H9 (cell line): Measurements from ENCODE around the gene PCDH9. TPM values are rescaled to one million over a fixed set of nuclear protein-coding genes. Genes with fewer than 3 reads are reported as not detected.

Source experiments
- DNase-seq: peaks from one replicate; pipeline ENCODE4 v3.0.0-alpha.2; 2017
- H2AFZ ChIP-seq: one replicate; pipeline ENCODE4 v1.6.1; 2013; ENCODE audit warnings: mild to moderate bottlenecking, low read length, control low read depth, moderate library complexity
- H2AK5ac ChIP-seq: 2 replicates; pipeline ENCODE4 v1.6.1; 2013; ENCODE audit warnings: low read length, control low read depth, mixed read lengths; ENCODE audit not compliant: insufficient read length
- H2BK120ac ChIP-seq: one replicate; pipeline ENCODE4 v1.6.1; 2013; ENCODE audit warnings: low read depth, mild to moderate bottlenecking, low read length, control low read depth, inconsistent platforms; ENCODE audit not compliant: poor library complexity, severe bottlenecking
- H2BK12ac ChIP-seq: 2 replicates; pipeline ENCODE4 v1.6.1; 2013; ENCODE audit warnings: low read length, control low read depth, mixed read lengths, low read depth; ENCODE audit not compliant: insufficient read length
- H2BK15ac ChIP-seq: 2 replicates; pipeline ENCODE4 v1.6.1; 2013; ENCODE audit warnings: low read depth, low read length, control low read depth
- H2BK20ac ChIP-seq: one replicate; pipeline ENCODE4 v1.6.1; 2013; ENCODE audit warnings: low read depth, mild to moderate bottlenecking, low read length, control low read depth, inconsistent platforms; ENCODE audit not compliant: poor library complexity, severe bottlenecking
- H2BK5ac ChIP-seq: 2 replicates; pipeline ENCODE4 v1.6.1; 2013; ENCODE audit warnings: low read length, control low read depth, mixed read lengths; ENCODE audit not compliant: insufficient read length
- H3K14ac ChIP-seq: 2 replicates; pipeline ENCODE4 v1.6.1; 2013; ENCODE audit warnings: low read length, control low read depth; ENCODE audit not compliant: insufficient read depth
- H3K18ac ChIP-seq: 2 replicates; pipeline ENCODE4 v1.6.1; 2013; ENCODE audit warnings: low read depth, mild to moderate bottlenecking, mixed read lengths, low read length, control low read depth; ENCODE audit not compliant: insufficient read length
- H3K23ac ChIP-seq: 2 replicates; pipeline ENCODE4 v1.6.1; 2013; ENCODE audit warnings: low read length, control low read depth, mixed read lengths, low read depth; ENCODE audit not compliant: insufficient read length
- H3K23me2 ChIP-seq: 2 replicates; pipeline ENCODE4 v1.6.1; 2013; ENCODE audit warnings: low read depth, mild to moderate bottlenecking, mixed read lengths, low read length, control low read depth; ENCODE audit not compliant: insufficient read length, poor library complexity, severe bottlenecking
- H3K27ac ChIP-seq: 2 replicates; pipeline ENCODE4 v1.5.1; 2013; ENCODE audit warnings: low read length, control low read depth, mixed read lengths, low read depth; ENCODE audit not compliant: insufficient read length
- H3K27me3 ChIP-seq: 2 replicates; pipeline ENCODE4 v1.6.1; 2013; ENCODE audit warnings: low read length, control low read depth, inconsistent platforms; ENCODE audit not compliant: insufficient read depth
- H3K4ac ChIP-seq: 2 replicates; pipeline ENCODE4 v1.6.1; 2013; ENCODE audit warnings: low read depth, mild to moderate bottlenecking, control low read depth, inconsistent platforms, low read length, moderate library complexity
- H3K4me1 ChIP-seq: 2 replicates; pipeline ENCODE4 v1.6.1; 2013; ENCODE audit warnings: low read length, control low read depth, inconsistent platforms; ENCODE audit not compliant: insufficient read depth
- H3K4me2 ChIP-seq: 2 replicates; pipeline ENCODE4 v1.6.1; 2013; ENCODE audit warnings: low read length, control low read depth, mixed read lengths; ENCODE audit not compliant: insufficient read length, insufficient read depth
- H3K56ac ChIP-seq: 2 replicates; pipeline ENCODE4 v1.6.1; 2013; ENCODE audit warnings: low read depth, mild to moderate bottlenecking, mixed read lengths, low read length, control low read depth; ENCODE audit not compliant: insufficient read length
- H3K79me1 ChIP-seq: 2 replicates; pipeline ENCODE4 v1.6.1; 2013; ENCODE audit warnings: low read depth, mild to moderate bottlenecking, moderate library complexity, low read length, control low read depth, inconsistent platforms; ENCODE audit not compliant: insufficient read depth, poor library complexity, severe bottlenecking
- H3K79me2 ChIP-seq: 2 replicates; pipeline ENCODE4 v1.6.1; 2013; ENCODE audit warnings: low read length, control low read depth, inconsistent platforms; ENCODE audit not compliant: insufficient read depth
- H3K9ac ChIP-seq: 2 replicates; pipeline ENCODE4 v1.6.1; 2013; ENCODE audit warnings: low read length, control low read depth, mixed read lengths; ENCODE audit not compliant: insufficient read length; ENCODE audit errors: extremely low read depth
- H3K9me3 ChIP-seq: one replicate; pipeline ENCODE4 v1.6.1; 2013; ENCODE audit warnings: low read depth, low read length, inconsistent platforms; ENCODE audit not compliant: control insufficient read depth
- H3T11ph ChIP-seq: one replicate; pipeline ENCODE4 v1.6.1; 2013; ENCODE audit warnings: mild to moderate bottlenecking, low read length, control low read depth, inconsistent platforms
- H4K20me1 ChIP-seq: one replicate; pipeline ENCODE4 v1.6.1; 2013; ENCODE audit not compliant: control insufficient read depth, insufficient read length, insufficient read depth
- H4K5ac ChIP-seq: 2 replicates; pipeline ENCODE4 v1.6.1; 2013; ENCODE audit warnings: low read depth, mild to moderate bottlenecking, mixed read lengths, low read length, control low read depth; ENCODE audit not compliant: insufficient read length
- H4K8ac ChIP-seq: replicated peaks from 2 replicates; pipeline ENCODE4 v1.6.1; 2013; ENCODE audit warnings: low read length, control low read depth, mixed read lengths, low read depth; ENCODE audit not compliant: insufficient read length
- H4K91ac ChIP-seq: 2 replicates; pipeline ENCODE4 v1.6.1; 2013; ENCODE audit warnings: low read depth, mild to moderate bottlenecking, moderate library complexity, mixed read lengths, low read length, control low read depth; ENCODE audit not compliant: insufficient read length
- H3K27ac Mint-ChIP-seq, 3 experiments: 2 replicates in 2 of 3; 3 replicates in 1 of 3; pipeline ENCODE4 v1.8.0; 2020 to 2021; ENCODE audit warnings: mixed read lengths in 3 of 3, mild to moderate bottlenecking in 1 of 3, moderate library complexity in 1 of 3
- H3K27me3 Mint-ChIP-seq: 2 replicates; pipeline ENCODE4 v1.8.0; 2021; ENCODE audit warnings: low read depth, mild to moderate bottlenecking, moderate library complexity, mixed read lengths
- H3K36me3 Mint-ChIP-seq, 3 experiments: 2 replicates in 2 of 3; 3 replicates in 1 of 3; pipeline ENCODE4 v1.8.0; 2020 to 2021; ENCODE audit warnings: low read depth in 3 of 3, mixed read lengths in 3 of 3; ENCODE audit not compliant: insufficient read depth in 1 of 3
- H3K4me1 Mint-ChIP-seq, 2 experiments: 2 replicates each; pipeline ENCODE4 v1.8.0; 2020; ENCODE audit warnings: mixed read lengths in 2 of 2
- H3K4me3 Mint-ChIP-seq, 2 experiments: 2 replicates in 1 of 2; 3 replicates in 1 of 2; pipeline ENCODE4 v1.8.0; 2020 to 2021; ENCODE audit warnings: mild to moderate bottlenecking in 2 of 2, mixed read lengths in 2 of 2, moderate library complexity in 1 of 2
- H3K9me3 Mint-ChIP-seq, 2 experiments: 2 replicates in 1 of 2; 3 replicates in 1 of 2; pipeline ENCODE4 v1.8.0; 2020; ENCODE audit warnings: mild to moderate bottlenecking in 2 of 2, mixed read lengths in 2 of 2, moderate library complexity in 1 of 2
- CTCF ChIP-seq: fragments of 200-600 bp; sonication (generic); conservative IDR thresholded peaks from 3 replicates; pipeline ENCODE4 v1.8.0; 2021; ENCODE audit warnings: antibody characterized with exemption, mild to moderate bottlenecking
- WGBS: extraction: QIAGEN DNeasy Blood & Tissue Kit; methylation state at CpG from one replicate; pipeline ENCODE4 v1.1.7; 2013; ENCODE audit warnings: missing lambda C conversion rate, low lambda C conversion rate, mixed read lengths; ENCODE audit not compliant: insufficient read length; ENCODE audit errors: extremely low coverage; 5-methylcytosine and 5-hydroxymethylcytosine counted together
- total RNA-seq: library from RNA; stranded (reverse); gene quantifications from 2 replicates; pipeline ENCODE4 v1.2.1, GENCODE V29; 2021

PCDH9 gene
- total RNA-seq, 1 experiment from 2014 or later: 0.11 TPM

DNA sequence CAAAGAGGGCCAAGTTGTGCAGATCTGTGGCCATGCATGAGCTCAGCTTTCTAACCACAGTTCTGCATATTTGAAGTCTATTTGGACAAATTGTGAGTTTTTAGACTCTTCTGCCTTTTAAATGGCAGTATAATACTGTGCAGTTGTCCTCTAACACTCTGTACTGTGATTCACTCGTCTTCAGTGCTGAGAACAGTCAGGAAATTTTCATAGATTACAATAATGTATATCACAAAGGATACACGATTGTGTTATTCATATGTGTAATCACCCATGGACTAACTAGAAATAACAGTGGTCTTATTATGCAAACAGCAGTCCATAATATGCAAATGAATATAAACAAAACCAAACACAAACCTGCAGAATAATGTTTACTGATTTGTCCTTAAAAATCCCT lies 259.1 kb downstream of the PCDH9 start:
- H3K27me3 ChIP-seq: no peaks in the 10 kb centered on the region
- no peak for TF ChIP-seq CTCF
- H3K27ac Mint-ChIP-seq: no peak overlapping the region

More for the DNA sequence above, 259.1 kb downstream of the PCDH9 start:
- Histone ChIP-seq H2AFZ (no peak overlapping the region), H4K8ac (no peak overlapping the region), H4K20me1 (no peaks in the 10 kb centered on the region), H2BK20ac (no peak overlapping the region), H2BK12ac (no peak overlapping the region), H3T11ph (no peak overlapping the region), H2BK15ac (no peak overlapping the region), H3K4me1 (peaks cover 2% of the 10 kb centered on the region; the same call in 1 of the 2 replicates), H2BK5ac (no peak overlapping the region), H3K23me2 (no peaks in the 10 kb centered on the region), H2BK120ac (no peak overlapping the region), H3K79me1 (no peaks in the 10 kb centered on the region), H3K4ac (no peak overlapping the region), H3K27ac (no peak overlapping the region), H3K18ac (no peak overlapping the region), H3K9ac (no peak overlapping the region), H3K56ac (no peak overlapping the region), H3K79me2 (no peaks in the 10 kb centered on the region), H3K9me3 (no peaks in the 10 kb centered on the region), H4K5ac (no peak overlapping the region), H3K4me2 (no peak overlapping the region), H2AK5ac (no peak overlapping the region), H3K23ac (no peak overlapping the region), H4K91ac (no peak overlapping the region), H3K14ac (no peak overlapping the region)
- Mint-ChIP-seq H3K9me3 (no peaks in the 10 kb centered on the region), H3K27me3 (no peaks in the 10 kb centered on the region), H3K4me1 (peaks cover 7 to 13% of the 10 kb centered on the region in 2 experiments), H3K4me3 (no peak overlapping the region), H3K36me3 (no peaks in the 10 kb centered on the region)
- DNase-seq: no peak
- no CpG with 5 or more reads among the region's 2 CpGs for WGBS
